Activated CD4-positive, alpha-beta T cell treated with anti-CD3 and anti-CD28 coated beads, Interleukin-2, Interleukin-4, amounts not matched to agents 100 ng/mL and 50 ng/mL, durations not matched to agents 16 hours and 8 hours (primary cell): ENCODE measurements around the gene CHRM5.
"Not testable (repeated sequence)": the region's sequence is repeated elsewhere in the genome, so short reads cannot be mapped to it uniquely, and the experiment has no call there.

Source experiments
- DNase-seq: peaks from one replicate; pipeline ENCODE4 v3.0.0-alpha.2; 2020; ENCODE audit warnings: low spot score

Gene CHRM5

GRCh38 chr15:33994005-33994615, 25.8 kb downstream of the CHRM5 start:
- no peak for DNase-seq

GRCh38 chr15:33995666-33996065, 27.4 kb downstream of the CHRM5 start:
- DNase-seq = not testable (repeated sequence)

- DNase-seq = no peak
These were observed 33.2 kb downstream of the CHRM5 start for GRCh38 chr15:34001536-34001935.

GRCh38 chr15:34006381-34006780, 38.1 kb downstream of the CHRM5 start:
- DNase-seq = no peak

GRCh38 chr15:34009656-34010055, 41.4 kb downstream of the CHRM5 start:
- DNase-seq = no peak

GRCh38 chr15:34010921-34011320, 42.6 kb downstream of the CHRM5 start:
- DNase-seq = no peak

- DNase-seq = no peak
These were observed 43.2 kb downstream of the CHRM5 start for GRCh38 chr15:34011481-34011880.

GRCh38 chr15:34012461-34013028, 44.2 kb downstream of the CHRM5 start:
- DNase-seq = no peak

- DNase-seq = no peak
These were observed 45.4 kb downstream of the CHRM5 start for GRCh38 chr15:34013746-34014145.

GRCh38 chr15:34014556-34014955, 46.3 kb downstream of the CHRM5 start:
- DNase-seq = no peak

GRCh38 chr15:34018021-34018645, 49.8 kb downstream of the CHRM5 start:
- peak; percentile 54 for DNase-seq

GRCh38 chr15:34018738-34019137, 50.4 kb downstream of the CHRM5 start:
- not testable (repeated sequence) for DNase-seq

GRCh38 chr15:34019369-34019990, 51.2 kb downstream of the CHRM5 start:
- DNase-seq = no peak

GRCh38 chr15:34023907-34024306, 55.6 kb downstream of the CHRM5 start:
- no peak for DNase-seq

GRCh38 chr15:34025252-34025651, 57.0 kb downstream of the CHRM5 start:
- DNase-seq = no peak

- no peak for DNase-seq
These were observed 59.3 kb downstream of the CHRM5 start for GRCh38 chr15:34027606-34028005.

- no peak for DNase-seq
These were observed 63.9 kb downstream of the CHRM5 start for GRCh38 chr15:34031987-34032760.

GRCh38 chr15:34038023-34038870, 70.0 kb downstream of the CHRM5 start:
- peak; percentile 64 for DNase-seq

- DNase-seq = peak; percentile 57
These were observed 70.8 kb downstream of the CHRM5 start, which contains the start of gene AVEN for GRCh38 chr15:34038871-34039789. TSS of gene AVEN (minus strand) at chr15:34039204. CDS start at chr15:34039046, 158 bp downstream.

- DNase-seq = no peak
These were observed 71.5 kb downstream of the CHRM5 start for GRCh38 chr15:34039790-34040113.
